NCI-H1694 (cell line): ENCODE measurements around the gene GAL3ST3.
A peak's percentile ranks its signal among the peaks of the same experiment; 100 is the strongest.

Experiments
- DNase-seq: peaks from one replicate; lab custom pipeline; 2025; lab: John Stamatoyannopoulos, UW

Gene GAL3ST3

DNA sequence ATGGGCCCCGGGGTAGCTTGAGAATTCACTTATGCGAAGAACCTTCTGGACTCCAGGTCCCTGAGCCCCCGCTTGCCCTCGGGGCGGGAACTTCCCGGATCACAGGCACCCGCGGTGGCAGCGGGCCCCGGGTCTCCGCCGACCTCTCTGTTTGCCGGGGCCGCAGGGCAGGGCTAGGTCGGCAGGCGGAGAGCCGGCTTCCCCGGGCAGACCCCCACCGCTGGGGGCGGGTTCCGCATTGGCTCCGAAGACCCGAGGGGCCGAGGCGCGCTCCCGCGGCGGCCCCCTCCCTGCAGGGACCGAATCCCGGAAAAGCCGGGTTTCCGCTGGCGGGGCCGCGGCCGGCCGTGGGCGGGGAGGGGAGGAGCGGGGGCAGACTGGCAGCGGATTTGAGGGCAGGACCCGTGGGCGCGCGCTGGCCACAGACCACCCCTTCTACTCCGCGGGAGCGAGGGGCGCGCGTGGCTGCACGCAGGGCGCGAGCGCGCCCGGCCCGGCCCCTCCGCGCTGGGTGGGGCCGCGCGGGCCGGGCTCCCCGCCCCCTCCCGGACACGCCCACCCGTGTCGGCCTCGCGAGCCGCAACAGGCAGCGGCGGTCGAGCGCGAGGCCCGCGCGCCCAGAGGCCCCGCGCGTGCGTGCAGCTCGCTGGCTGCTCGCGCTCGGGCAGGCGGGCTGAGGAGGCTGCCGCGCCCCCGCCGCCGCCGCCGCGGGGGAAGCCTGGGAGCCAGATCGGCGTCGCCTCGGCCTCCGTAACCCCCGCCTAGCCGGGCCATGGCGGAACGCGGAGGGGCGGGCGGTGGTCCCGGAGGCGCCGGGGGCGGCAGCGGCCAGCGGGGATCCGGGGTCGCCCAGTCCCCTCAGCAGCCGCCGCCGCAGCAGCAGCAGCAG, 21.0 kb upstream of the GAL3ST3 start, which contains the start of gene PACS1:
TSS of gene PACS1 (plus strand) at position 558 of the 889 bp plus-strand sequence. CDS start at position 773, 215 bp downstream.
- DNase-seq: no peak

DNA sequence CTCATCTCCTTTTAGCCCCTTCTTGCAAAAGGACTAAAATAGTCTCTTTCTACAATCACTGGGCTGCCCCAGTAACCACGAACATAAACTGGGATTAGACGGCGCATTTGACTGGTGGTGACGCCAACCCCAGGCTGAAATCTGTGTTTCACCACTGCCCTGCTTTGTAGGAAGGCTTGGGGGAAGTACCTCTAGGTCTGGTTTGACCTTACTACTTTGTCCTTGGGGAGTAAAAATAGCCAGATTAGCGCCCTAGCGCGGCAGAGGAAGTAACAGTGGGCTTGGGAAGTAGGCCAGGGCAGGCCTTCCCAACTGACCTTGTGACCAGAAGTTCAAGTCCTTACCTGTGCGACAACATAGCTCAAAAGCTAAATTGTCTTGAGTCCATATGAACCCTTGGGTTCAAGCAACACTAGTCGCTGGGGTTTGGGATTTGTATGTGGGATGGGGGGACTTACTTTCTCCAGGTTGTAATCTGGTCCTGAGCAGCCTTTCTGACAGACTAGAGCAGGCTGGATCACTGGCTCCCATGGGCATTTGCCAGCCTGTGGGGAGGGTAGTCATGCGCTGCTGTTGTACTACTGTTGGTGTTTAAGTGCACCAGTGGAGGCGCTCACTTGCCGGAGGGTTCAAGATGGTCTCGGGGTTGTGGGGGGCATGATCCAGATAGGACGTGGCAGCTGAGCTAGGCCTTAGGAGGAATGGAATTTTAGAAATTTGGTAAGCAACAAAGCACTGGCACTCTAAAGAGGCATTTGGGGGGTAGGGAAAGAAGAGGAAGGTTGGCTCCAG, 20.2 kb upstream of the GAL3ST3 start:
- peak; percentile 41 for DNase-seq

DNA sequence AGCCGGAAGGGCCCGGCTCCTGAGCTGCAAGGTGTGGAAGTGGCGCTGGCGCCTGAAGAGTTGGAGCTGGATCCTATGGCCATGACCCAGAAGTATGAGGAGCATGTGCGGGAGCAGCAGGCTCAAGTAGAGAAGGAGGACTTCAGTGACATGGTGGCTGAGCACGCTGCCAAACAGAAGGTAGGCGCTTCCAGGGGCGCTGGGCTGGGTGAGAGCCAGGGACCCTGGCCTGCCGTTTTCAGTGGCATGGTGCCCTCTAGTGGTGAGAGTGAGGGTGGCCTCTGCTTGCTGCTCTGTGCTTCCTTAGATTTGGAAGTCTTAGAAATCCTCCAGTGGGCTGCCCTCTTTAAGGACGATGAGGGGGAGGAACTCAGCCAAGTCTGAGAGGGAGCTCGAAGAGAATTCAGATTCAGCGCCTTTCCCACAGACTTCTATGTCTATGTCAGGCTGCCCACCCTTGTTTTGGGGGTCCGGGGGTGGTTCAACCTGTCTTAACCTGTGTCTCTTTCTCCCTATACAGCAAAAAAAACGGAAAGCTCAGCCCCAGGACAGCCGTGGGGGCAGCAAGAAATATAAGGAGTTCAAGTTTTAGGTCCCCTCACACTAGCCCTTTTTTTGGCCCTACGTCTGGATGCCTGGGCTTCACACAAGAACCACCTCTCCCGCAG, 19.3 kb upstream of the GAL3ST3 start:
- peak; percentile 77 for DNase-seq

DNA sequence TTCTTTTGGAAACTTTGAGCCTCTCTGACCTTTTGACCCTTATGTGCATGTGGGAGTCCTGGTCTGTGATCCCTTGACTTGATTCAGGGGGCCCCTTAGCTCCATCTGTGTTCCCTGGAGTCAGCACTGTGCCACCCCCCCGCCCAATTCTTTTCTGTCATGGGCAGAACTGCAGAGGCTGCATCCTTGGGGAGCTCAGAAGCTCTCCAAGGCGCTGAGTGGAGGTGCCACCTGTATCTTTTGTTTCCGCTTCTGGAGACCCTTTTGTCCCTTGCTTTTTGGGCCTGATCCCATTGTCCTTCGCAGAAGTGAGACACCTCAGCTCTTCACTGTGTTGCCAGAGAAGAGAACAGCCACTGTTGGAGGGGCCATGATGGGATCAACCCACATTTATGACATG, 18.7 kb upstream of the GAL3ST3 start:
- no peak for DNase-seq

DNA sequence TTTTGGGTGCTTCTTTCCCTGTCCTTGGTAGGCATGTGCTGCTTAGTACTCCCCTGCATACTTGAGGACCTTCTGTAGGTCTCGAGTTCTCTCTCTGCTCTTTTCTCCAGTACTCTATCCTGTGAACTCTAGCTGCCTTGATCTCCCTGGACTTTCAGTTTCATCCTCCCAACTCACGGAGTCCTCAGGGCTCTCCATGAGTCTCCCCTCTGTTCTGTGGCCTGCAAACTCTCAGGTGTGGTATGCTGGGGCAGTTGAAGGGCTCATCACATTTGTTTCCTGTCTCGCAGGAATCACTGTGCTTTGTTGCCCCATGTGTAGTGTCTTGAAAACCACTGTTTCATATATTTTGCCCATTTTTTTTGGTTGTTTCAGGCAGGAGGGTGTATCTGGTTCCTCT, 17.8 kb upstream of the GAL3ST3 start:
- DNase-seq: no peak

DNA sequence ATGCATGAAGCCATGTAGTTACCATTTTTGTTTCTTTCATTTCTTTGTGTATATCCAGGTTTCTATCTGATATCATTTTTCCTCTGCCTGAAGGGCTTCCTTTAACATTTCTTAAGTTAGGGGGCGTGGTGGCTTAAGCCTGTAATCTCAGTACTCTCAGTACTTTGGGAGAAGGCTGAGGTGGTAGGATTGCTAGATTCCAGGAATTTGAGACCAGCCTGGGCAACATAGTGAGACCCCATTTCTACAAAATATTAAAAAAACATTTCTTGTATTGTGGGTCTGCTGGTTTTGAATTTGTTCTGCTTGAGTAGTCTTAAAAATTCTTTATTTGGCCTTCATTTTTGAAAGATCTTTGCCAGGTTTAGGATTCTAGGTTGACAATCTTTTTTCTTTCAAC, 15.6 kb upstream of the GAL3ST3 start:
- no peak for DNase-seq

DNA sequence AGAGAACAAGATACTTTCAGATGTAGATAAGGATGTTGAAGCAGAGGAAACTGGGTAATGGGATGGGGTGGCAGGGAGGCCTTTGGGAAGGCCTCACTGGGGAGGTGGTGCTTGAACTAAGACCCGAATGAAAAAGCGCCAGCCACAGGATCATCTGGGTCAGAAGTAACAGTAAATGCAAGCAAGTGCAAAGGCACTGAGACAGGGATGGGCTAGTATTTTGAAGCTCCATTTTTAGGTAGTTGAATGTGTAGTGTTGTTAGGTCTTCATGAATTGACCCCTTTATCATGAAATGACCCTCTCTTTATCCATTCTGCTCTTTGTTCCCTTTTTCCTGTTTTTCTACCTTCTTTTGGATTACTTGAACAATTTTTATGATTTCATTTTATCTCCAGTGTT, 14.9 kb upstream of the GAL3ST3 start:
- no peak for DNase-seq

DNA sequence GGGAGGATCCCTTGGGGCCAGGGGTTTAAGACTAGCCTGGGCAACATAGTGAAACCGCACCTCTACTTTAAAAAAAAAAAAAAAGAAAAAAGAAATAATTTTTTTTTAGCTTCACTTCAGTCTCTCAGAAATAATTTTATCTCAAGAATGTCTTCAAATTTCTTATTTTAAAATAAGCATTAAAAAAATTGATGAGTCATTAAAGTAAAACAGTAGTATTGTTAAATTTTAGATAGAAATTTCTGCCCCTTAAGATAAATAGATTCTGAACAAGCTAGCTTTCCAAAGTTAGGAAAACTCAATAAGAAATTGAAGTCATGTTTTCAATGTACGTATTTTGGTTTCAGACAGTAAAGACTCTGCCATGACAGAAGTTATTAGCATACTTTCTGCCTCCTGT, 13.4 kb upstream of the GAL3ST3 start:
- no peak for DNase-seq

DNA sequence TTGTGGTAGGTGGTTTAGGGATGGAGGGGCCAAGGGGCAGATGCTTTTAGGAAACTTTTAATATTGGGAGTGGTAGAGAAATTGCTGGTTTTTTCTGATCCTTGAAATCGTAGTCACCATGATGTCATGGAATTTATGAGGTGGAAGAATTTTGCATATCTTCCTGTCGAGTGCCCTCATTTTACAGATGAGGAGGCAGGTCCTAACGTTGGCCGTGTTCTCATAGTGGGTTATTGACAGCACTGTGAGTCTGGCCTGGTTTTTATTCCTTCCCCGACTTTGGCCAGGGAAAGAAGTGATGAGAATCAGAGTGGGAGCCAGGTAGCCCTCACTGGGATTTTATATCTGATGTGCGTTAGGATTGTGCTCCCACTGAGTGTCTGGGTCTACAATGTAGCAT, 12.3 kb upstream of the GAL3ST3 start:
- DNase-seq: no peak

DNA sequence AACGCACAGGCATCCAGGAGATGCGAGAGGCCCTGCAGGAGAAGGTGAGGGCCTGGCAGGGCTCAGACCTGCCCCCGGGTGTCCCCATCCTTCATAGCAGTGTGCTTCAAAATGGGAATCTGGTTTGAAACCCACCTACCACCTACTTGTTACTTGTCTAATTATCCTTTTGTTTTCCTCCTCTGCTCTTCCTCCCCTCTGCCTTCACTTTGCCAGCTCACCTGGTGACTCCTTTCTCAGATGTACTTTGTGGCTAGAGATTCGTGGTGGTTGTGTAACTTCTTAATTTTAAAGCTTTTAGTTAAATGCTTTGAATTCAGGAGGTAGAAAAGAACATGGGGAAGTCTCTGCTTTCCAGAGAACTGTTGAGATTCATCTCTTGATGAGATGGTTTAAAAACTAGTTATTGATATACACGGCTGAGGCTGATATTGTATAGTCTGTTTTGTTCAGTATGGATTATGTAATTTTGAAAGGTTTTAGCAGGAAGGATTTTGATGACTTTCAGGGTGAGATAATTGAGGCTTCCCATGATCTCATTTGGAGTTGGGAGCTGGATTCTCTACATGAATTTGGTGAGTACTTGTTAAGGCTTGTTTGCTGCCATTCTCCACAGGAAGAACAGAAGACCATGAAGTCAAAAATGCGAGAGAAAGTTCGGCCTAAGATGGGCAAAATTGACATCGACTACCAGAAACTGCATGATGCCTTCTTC, 11.2 kb upstream of the GAL3ST3 start:
- no peak for DNase-seq

DNA sequence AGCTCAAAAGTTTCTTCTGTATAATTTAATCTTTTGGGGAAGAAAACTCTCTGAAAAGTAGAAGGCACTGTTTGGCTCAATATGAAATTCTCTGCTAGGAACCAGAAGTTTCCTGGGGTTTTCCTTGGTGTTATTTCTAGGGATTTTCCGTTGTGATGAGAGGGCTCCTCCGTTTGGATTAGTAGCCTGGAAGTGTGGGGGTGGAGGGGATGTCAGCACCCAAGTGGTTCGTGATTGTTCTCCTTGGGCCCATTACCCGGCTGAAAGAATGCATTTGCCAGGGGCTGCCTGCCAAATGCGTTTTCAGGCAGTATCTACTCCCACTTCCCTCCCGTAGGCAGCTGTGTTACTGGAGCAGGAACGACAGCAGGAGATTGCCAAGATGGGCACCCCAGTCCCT, 7.5 kb upstream of the GAL3ST3 start:
- DNase-seq: no peak

DNA sequence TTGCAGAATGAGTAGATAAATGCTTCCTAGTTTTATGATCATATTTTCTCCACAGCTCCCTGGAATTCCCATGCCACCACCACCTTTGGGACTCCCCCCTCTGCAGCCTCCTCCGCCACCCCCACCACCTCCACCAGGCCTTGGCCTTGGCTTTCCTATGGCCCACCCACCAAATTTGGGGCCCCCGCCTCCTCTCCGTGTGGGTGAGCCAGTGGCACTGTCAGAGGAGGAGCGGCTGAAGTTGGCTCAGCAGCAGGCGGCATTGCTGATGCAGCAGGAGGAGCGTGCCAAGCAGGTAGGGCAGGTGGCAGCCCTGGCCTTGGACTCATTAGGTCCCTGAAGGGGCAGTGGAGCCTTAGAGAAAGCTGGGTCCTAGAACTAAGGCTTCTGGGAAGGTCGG, 6.1 kb upstream of the GAL3ST3 start:
- no peak for DNase-seq

DNA sequence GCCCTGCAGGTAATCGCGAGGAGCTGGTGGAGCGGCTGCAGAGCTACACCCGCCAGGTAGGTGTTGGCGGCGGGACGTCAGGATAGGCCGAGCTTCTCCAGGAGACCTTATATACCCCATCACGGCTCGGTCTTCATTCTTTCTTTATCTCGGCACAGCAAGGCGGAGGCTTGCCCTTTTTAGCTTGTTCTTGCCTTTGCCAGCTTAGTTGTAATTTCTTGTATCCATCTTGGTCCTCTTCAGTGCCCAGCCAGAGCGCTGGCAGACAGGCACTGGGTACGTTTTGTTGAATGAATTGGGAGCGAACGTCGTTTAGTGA, 3.7 kb upstream of the GAL3ST3 start:
- DNase-seq: no peak

DNA sequence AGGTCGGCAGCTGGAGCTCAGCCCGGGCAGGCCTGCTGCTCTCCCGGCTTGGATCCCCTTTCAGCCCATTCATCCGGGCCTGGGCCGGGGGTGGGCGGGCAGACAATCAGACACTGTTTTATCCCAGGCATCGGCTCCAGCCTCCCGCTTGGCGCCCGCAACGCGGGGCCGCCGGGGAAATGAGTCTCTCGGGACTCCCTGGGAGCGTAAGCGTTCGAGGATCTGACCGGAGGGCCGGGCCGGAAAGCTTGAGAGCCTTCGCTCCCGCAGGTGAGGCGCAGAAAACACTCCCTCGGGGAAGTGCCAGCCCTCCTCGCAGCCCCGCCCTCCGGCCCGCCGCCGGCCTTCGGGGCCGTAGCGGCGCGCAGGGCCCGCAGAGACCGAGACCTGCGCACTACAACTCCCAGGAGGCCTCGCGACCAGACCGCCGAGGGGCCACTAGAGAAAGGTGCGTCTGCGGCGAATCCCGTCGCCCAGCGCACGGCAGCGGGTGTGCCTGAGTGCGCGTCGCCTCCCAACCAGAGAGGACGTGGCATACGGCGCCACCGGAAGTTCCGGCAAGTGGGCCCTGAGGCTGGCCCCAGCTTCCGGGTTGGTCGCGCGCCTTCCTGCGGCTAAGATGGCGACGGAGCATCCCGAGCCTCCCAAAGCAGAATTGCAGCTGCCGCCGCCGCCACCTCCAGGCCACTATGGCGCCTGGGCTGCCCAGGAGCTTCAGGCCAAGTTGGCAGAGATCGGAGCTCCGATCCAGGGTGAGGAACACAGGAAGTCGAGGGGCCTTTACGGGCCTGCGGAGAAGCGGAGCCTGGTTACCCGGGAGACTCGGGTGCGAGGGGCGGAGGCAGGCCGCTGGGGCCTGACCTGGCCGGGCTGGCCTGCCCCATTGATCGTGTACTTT, 3.1 kb upstream of the GAL3ST3 start, which contains the start of gene SF3B2:
TSS of gene SF3B2 (plus strand) at position 599 of the 898 bp plus-strand sequence. CDS start at position 620, 21 bp downstream.
- DNase-seq: peak; percentile 83

DNA sequence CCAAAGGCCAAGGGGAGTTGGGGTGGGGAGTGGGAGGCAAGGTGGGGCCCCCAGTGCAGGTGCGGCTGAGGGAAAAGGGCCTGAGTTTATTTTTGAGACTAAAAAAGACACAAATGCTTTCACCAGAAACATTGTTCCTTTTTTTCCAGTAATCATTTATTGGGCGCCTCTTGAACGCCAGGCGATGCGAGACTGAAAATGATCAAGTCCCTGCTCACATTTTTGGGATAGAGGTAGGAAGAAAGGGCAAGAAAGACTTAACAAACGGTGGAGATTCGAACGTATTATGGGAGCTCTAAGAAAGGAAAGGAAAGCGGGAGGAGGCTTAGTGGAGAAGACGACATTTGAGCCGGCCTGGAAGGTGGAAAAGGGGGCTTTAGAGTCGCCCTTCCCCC, 2.4 kb upstream of the GAL3ST3 start:
- DNase-seq: no peak

DNA sequence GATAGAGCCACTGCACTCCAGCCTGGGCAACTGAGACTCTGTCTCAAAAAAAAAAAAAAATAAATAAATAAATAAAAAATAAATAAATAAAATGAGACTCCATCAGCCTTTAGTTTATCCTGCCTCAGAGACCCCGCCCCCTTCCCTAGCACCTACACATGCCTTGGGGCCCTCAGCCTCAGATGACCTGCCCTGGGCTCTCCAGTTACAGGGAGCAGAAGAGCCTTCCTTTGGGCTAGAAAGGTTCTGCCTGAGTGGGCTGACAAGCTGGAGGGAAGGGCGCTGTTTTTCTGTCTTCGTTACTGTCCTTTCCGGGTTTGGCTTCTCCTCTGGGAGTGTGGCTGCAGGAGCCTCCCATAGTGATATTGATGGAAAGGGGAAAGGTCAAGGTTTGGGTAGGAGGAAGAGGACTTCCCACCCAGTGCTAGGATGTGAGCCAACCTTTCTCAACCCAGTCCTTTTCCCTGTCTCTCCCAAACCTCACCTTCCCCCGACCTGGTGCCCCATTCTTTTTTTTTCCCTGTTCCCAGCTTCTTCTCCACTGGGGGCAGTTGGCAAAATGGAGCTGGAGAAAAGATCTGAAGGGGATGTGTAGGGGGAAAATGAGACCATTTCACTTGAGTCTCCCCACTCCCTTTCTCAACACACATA, 1.7 kb upstream of the GAL3ST3 start:
- DNase-seq: no peak

DNA sequence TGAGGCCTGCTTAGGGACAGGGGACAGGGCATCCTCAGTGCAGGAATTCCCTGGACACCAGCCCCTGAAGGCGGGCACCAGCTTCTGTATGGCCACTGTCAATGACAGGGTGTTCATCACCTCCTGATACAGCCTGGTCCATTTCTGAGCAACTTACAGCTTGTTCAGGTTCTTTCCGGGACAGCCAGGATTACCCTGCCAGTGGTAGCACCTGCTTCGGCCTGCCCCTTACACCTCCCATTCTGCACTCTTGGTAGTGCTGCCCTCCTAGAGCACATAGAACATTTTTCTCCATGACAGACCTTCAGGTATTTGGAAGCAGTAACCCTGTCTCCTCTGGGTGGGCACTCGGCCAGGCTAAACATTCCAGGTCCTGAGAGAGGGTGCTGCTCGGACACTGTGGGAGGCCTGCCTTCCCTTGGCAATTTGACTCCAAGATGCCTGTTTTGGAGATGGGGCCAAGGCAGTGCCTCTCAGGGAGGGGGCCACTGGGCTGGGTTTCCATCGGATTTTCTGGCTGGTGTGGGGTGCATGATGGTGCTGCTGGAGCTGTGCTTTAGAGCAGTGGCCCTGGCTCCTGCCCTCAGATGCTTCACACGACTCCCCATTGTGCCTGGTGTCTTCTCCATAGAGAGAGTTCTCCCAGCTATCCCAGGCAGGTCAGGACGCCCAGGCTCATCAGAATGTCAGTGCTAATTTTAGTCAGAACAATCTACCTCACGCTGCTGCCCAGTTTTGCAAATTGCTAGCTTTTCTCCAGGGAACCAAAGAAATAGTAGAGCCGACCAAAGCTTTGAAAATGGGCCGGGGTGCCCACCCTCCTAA, 1.2 kb downstream of the GAL3ST3 start:
- no peak for DNase-seq

DNA sequence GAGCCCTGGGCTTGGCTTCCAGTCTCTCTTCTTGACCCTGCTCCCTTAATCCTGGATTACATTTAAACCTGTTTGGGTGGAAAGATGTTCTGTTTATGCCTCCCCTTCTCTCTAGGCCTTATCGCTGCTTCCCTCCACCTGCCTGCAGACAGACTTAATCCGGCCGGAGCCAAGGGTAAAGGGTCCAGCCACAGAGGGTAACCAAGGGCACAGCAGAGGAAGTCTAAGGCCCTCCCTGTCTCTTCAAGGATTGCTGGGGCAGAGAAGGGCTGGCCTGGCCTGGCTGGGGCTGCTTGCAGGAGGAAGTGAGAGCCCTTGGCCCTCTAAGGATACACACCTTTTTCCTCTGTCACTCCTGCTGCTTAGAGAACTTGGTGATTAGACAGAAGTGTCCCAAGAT, 2.1 kb downstream of the GAL3ST3 start:
- no peak for DNase-seq

DNA sequence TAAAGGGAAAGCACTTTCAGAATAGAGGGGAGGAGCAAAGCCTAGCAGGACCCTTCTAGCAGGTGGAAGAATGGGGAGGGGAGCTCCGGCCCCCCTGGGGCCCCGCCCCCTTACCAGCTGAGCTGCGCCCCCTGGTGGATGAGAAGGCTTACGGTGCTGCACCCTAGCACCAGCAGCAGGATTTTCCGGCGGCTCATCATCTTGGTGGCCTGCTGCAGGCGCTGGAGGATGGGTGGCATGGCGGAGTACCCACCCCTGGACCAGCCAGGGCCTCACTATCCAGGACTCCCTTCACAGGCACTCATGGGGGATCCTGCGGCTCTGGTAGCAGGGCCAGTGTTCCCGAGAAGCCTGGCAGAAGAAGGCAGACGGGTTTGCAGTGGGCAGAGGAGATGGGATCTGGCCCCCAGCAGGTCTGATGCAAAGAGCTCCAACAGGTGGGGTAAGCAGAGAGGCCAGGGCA, 3.8 kb downstream of the GAL3ST3 start:
- peak; percentile 37 for DNase-seq
